Adrenal gland (tissue), 5 donors: Measurements from ENCODE around the gene LMF1.

ENCODE experiments used
- POLR2A ChIP-seq, 2 donors: fragments of 450-650 bp; IDR thresholded peaks; one replicate each; pipeline ENCODE4 v1.6.1; 2017; ENCODE audit warnings: antibody characterized with exemption in 2 of 2, mild to moderate bottlenecking in 2 of 2, moderate library complexity in 1 of 2
- TF ChIP-seq, protein P1 (sequence below), 6 experiments: fragments of 450-650 bp in 4 of 6; fragments of 200-600 bp in 2 of 6; sonication (generic) in 1 of 6; IDR thresholded peaks; 1 replicate in 5 of 6; 2 replicates in 1 of 6; pipeline versions ENCODE4 v1.5.1 to v1.8.0; 2016 to 2021; ENCODE audit warnings: antibody characterized with exemption in 6 of 6, mild to moderate bottlenecking in 2 of 6, moderate library complexity in 1 of 6
- donor health status: DM: no; HTN: no; CAD: no.

DNA sequence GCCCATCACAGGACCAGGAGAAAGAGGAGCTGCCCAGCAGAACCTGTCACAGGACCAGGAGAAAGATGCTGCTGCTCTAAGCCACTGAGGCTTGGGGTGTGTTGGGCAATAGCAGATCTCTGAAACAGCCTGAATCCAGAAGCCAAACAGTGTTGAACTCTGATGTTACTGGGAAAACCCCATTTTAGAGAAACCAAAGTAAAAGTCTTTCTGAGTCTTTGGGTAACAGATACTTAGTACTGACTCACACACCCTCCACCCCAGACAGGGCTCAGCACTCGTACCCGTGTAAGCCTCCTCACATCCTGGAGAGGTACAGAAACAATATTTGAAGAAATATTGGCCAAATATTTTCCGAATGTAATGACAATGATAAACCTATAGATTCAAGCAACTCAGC is 87.4 kb downstream of the LMF1 start:
- TF ChIP-seq, protein P1, sequence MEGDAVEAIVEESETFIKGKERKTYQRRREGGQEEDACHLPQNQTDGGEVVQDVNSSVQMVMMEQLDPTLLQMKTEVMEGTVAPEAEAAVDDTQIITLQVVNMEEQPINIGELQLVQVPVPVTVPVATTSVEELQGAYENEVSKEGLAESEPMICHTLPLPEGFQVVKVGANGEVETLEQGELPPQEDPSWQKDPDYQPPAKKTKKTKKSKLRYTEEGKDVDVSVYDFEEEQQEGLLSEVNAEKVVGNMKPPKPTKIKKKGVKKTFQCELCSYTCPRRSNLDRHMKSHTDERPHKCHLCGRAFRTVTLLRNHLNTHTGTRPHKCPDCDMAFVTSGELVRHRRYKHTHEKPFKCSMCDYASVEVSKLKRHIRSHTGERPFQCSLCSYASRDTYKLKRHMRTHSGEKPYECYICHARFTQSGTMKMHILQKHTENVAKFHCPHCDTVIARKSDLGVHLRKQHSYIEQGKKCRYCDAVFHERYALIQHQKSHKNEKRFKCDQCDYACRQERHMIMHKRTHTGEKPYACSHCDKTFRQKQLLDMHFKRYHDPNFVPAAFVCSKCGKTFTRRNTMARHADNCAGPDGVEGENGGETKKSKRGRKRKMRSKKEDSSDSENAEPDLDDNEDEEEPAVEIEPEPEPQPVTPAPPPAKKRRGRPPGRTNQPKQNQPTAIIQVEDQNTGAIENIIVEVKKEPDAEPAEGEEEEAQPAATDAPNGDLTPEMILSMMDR (IDR thresholded peaks at IDR 0.05): no peak
- no peak for TF ChIP-seq POLR2A (IDR thresholded peaks at IDR 0.05)
